GM06990 (cell line): Measurements from ENCODE around the gene TBC1D8.

Experiments
- DNase-seq: peaks from one replicate; pipeline ENCODE4 v3.0.0-alpha.2; 2011; ENCODE audit not compliant: insufficient read length; ENCODE audit errors: extremely low read depth
- H3K27me3 ChIP-seq: replicated peaks from 2 replicates; pipeline ENCODE4 v1.6.0; 2011; ENCODE audit warnings: low read length; ENCODE audit not compliant: control insufficient read depth, insufficient read depth
- H3K36me3 ChIP-seq: 2 replicates; pipeline ENCODE4 v1.5.1; 2011; ENCODE audit warnings: low read length; ENCODE audit not compliant: control insufficient read depth, insufficient read depth
- H3K4me3 ChIP-seq: replicated peaks from 2 replicates; pipeline ENCODE4 v1.5.1; 2011; ENCODE audit warnings: low read depth, mild to moderate bottlenecking, control low read depth, low read length
- TF ChIP-seq, protein P1 (sequence below): IDR thresholded peaks from 2 replicates; pipeline ENCODE4 v1.5.1; 2011; ENCODE audit warnings: low read length, control low read depth, mild to moderate bottlenecking, inconsistent platforms; ENCODE audit not compliant: insufficient read depth, poor library complexity, severe bottlenecking

Gene TBC1D8

DNA sequence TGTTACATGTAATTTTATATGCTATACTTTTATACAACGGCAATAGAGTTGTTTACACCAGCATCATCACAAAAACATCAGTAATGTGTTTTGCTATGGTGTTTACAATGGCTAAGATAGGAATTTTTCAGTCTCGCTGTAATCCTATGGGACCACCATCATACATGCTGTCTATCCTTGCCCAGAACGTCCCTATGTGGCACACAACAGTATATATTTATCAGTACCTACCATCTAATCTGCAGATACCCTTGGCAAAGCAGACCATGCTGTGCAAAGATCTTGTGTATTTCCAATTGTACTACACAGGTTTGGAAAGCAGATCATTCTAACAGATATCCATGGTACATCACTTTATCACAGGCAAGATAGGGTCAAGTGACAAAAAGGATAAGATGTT lies 133.8 kb downstream of the TBC1D8 start:
- no peak for DNase-seq
- peaks cover 3% of the 10 kb centered on the region for H3K36me3 ChIP-seq
- no peak overlapping the region for H3K4me3 ChIP-seq
- H3K27me3 ChIP-seq: no peaks in the 10 kb centered on the region
- TF ChIP-seq, protein P1, sequence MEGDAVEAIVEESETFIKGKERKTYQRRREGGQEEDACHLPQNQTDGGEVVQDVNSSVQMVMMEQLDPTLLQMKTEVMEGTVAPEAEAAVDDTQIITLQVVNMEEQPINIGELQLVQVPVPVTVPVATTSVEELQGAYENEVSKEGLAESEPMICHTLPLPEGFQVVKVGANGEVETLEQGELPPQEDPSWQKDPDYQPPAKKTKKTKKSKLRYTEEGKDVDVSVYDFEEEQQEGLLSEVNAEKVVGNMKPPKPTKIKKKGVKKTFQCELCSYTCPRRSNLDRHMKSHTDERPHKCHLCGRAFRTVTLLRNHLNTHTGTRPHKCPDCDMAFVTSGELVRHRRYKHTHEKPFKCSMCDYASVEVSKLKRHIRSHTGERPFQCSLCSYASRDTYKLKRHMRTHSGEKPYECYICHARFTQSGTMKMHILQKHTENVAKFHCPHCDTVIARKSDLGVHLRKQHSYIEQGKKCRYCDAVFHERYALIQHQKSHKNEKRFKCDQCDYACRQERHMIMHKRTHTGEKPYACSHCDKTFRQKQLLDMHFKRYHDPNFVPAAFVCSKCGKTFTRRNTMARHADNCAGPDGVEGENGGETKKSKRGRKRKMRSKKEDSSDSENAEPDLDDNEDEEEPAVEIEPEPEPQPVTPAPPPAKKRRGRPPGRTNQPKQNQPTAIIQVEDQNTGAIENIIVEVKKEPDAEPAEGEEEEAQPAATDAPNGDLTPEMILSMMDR: no peak

DNA sequence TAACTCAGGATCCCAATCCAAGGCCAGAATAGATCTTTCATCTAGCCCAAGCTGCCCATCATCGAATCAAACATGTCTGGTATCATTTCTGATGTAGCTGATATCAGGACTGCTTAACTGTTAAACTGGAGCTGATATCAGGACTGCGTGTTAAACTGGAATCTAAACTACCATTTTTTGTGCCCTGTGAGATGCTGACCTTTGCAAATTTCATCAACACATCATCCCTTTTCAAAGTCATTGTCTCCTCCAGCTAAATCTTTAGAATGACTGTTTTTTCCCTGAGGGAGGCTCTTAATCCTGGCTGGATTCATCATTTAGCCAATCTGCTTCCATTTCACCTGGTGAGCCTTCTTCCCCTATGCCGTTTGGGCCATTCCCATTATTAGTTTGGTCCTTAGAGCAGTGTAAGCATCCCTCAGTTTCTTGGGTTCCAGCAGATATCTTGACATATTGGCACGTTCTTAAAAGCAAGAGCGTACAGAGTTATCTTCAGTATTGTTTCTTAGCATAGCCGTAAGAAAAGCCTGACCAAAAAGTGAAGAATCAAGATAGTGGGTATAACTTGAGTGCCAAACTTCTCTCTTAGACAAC lies 136.8 kb downstream of the TBC1D8 start:
- DNase-seq: no peak

DNA sequence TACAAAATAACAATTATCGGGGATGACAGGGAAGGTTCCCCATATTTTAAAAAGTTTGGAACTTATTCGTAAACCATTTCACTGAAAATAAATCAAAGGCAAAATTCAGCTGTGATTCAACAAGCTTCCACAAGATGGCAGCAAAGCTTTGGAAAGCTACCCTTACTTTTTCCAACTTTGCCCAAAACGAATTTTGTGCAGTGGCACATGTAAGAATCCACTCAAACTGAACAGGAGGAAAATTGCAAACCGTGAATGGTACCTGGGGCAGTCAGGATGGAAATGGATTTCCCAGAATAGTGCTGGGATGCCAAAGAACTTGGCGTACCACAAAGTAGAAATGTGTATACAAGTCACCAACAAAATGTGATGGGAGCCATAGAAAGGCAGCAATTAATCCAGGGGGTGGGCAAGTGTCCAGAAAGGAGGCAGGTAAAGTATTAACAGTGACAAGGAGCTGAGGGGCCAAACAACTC lies 138.4 kb downstream of the TBC1D8 start:
- DNase-seq: no peak
- Histone ChIP-seq H3K4me3 (no peak overlapping the region), H3K27me3 (no peaks in the 10 kb centered on the region), H3K36me3 (peaks cover 6% of the 10 kb centered on the region)
- TF ChIP-seq, protein P1: peak; percentile 53

More for the DNA sequence above, 136.8 kb downstream of the TBC1D8 start:
- TF ChIP-seq, protein P1: no peak
- no peak overlapping the region for H3K4me3 ChIP-seq
- no peaks in the 10 kb centered on the region for H3K27me3 ChIP-seq
- peaks cover 3% of the 10 kb centered on the region for H3K36me3 ChIP-seq

DNA sequence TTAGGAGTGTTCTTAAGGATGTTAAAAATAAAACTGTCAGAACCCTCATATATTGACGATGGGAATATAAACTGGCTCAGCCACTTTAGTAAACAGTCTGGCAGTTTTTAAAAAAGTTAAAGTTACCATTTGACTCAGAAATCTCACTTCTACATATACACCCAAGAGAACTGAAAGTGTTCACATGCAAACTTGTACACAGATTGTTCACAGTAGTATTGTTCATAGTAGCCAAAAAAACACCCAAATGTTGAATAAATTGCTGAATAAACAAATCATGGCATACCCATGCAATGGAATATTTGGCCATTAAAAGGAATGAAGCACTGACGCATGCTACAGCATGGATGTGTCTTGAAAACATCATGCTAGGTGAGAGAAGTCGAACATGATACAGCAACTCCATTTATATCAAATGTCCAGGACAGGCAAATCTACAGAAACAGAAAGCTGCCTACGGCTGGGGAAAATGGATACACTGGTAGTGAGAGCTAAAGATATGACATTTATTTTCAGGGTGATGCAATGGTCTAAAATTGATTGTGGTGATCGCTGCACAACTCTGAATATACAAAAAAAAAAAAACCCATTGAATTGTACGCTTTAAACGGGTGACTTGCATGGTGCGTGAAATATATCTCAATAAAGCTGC lies 139.0 kb downstream of the TBC1D8 start:
- TF ChIP-seq, protein P1: no peak
- Histone ChIP-seq H3K36me3 (peaks cover 10% of the 10 kb centered on the region), H3K27me3 (no peaks in the 10 kb centered on the region), H3K4me3 (no peak overlapping the region)
- peak; percentile 54 for DNase-seq

DNA sequence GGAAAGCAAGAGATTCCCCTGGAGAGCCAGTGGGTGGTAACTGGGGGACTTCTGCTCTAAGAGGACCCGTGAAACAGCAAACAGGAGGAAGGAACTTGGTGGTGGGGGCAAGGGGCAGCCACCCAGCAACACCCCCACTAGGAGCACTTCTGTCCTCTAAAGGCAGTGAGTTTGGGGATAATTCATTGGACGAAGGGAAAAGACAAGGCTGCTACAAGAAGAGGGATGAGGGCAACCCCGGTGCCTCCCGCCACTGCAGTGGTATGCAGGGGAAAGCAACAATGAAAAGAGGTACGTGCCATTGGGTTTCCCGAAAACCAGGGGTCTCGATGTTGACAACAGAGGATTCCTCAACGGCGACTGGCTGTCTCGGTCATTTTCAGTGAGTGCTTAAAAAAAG lies 140.0 kb downstream of the TBC1D8 start:
- Histone ChIP-seq H3K4me3 (no peak overlapping the region), H3K36me3 (peaks cover 14% of the 10 kb centered on the region), H3K27me3 (no peaks in the 10 kb centered on the region)
- DNase-seq: no peak
- TF ChIP-seq, protein P1: no peak
